Measurements from ENCODE around the gene CFD. TPM values are rescaled to one million over a fixed set of nuclear protein-coding genes. Genes with fewer than 3 reads are reported as not detected.

CFD gene
- total RNA-seq, 6 donors from 2014 or later, result 101 to 393 (median 259) TPM

GRCh38 chr19:861141-861755, 1.8 kb downstream of the CFD start:
- peak overlapping the region in 3 of 4 donors; percentile 39 to 57 (median 48) for H3K4me3 ChIP-seq
- no peaks in the 10 kb centered on the region for H3K36me3 ChIP-seq
- peaks cover 0 to 2% (median 0%) of the 10 kb centered on the region in 4 donors for H3K27me3 ChIP-seq
- no peak for ATAC-seq (ENCODE audit: low FRiP score in 2 of 2)
- TF ChIP-seq POLR2A (IDR thresholded peaks at IDR 0.05) (no peak), CTCF (IDR thresholded peaks at IDR 0.05) (no peak), POLR2AphosphoS5 (IDR thresholded peaks at IDR 0.05) (no peak), EP300 (IDR thresholded peaks at IDR 0.05) (no peak)
- H3K4me1 ChIP-seq, result peaks cover 23 to 56% (median 39%) of the 10 kb centered on the region in 4 donors
- DNase-seq, result no peak
- peak overlapping the region in 1 of 4 donors; percentile 83 for H3K27ac ChIP-seq
- 57 to 68% methylated on average over 10 to 32 of the region's 35 CpGs for WGBS, 2 donors
- H3K9me3 ChIP-seq, result no peaks in the 10 kb centered on the region

- peak; percentile 23 to 75 for ATAC-seq (ENCODE audit: low FRiP score in 2 of 2)
- WGBS, 2 donors, result 6 to 16% methylated on average over 17 to 37 of the region's 60 CpGs
- peak; percentile 61 to 93 for DNase-seq
Measured at GRCh38 chr19:861756-862580, 2.5 kb downstream of the CFD start.

GRCh38 chr19:862581-863314, 3.3 kb downstream of the CFD start:
- Histone ChIP-seq H3K27ac (peak overlapping the region in 2 of 4 donors; percentile 40 to 51), H3K4me3 (peak overlapping the region in 3 of 4 donors; percentile 23 to 41 (median 28)), H3K36me3 (peaks cover 0 to 7% (median 3%) of the 10 kb centered on the region in 4 donors), H3K27me3 (peaks cover 0 to 2% (median 0%) of the 10 kb centered on the region in 4 donors), H3K9me3 (no peaks in the 10 kb centered on the region), H3K4me1 (peaks cover 23 to 56% (median 39%) of the 10 kb centered on the region in 4 donors)
- 23 to 24% methylated on average over 25 to 28 of the region's 48 CpGs for WGBS, 2 donors
- ATAC-seq (ENCODE audit: low FRiP score in 2 of 2), result peak; percentile 32 to 66
- no peak for TF ChIP-seq POLR2AphosphoS5 (IDR thresholded peaks at IDR 0.05)
- TF ChIP-seq CTCF (IDR thresholded peaks at IDR 0.05), result peak in 1 of 6 experiments; percentile 9
- TF ChIP-seq POLR2A (IDR thresholded peaks at IDR 0.05), result no peak
- no peak for TF ChIP-seq EP300 (IDR thresholded peaks at IDR 0.05)
- peak; percentile 70 to 94 for DNase-seq

More at GRCh38 chr19:861756-862580, 2.5 kb downstream of the CFD start:
- Histone ChIP-seq H3K27ac (peak overlapping the region in 1 of 4 donors; percentile 51), H3K27me3 (peaks cover 0 to 2% (median 0%) of the 10 kb centered on the region in 4 donors), H3K4me3 (peak overlapping the region in 3 of 4 donors; percentile 23 to 57 (median 28)), H3K9me3 (no peaks in the 10 kb centered on the region), H3K36me3 (no peaks in the 10 kb centered on the region), H3K4me1 (peaks cover 23 to 56% (median 39%) of the 10 kb centered on the region in 4 donors)
- TF ChIP-seq CTCF (IDR thresholded peaks at IDR 0.05) (peak in 1 of 6 experiments; percentile 31), EP300 (IDR thresholded peaks at IDR 0.05) (no peak)

- peaks cover 0 to 2% (median 0%) of the 10 kb centered on the region in 4 donors for H3K27me3 ChIP-seq
- H3K27ac ChIP-seq, result peak overlapping the region in 2 of 4 donors; percentile 51 to 70
- peak overlapping the region in 3 of 4 donors; percentile 23 to 41 (median 28) for H3K4me3 ChIP-seq
- no peaks in the 10 kb centered on the region for H3K9me3 ChIP-seq
- H3K4me1 ChIP-seq, result peaks cover 23 to 56% (median 41%) of the 10 kb centered on the region in 4 donors
- ATAC-seq (ENCODE audit: low FRiP score in 2 of 2), result no peak
- DNase-seq, result no peak
- TF ChIP-seq EP300 (IDR thresholded peaks at IDR 0.05) (no peak), POLR2A (IDR thresholded peaks at IDR 0.05) (no peak), CTCF (IDR thresholded peaks at IDR 0.05) (no peak), POLR2AphosphoS5 (IDR thresholded peaks at IDR 0.05) (no peak)
- WGBS, 2 donors, result 77 to 85% methylated on average over 7 of the region's 7 CpGs
- H3K36me3 ChIP-seq, result peaks cover 0 to 12% (median 9%) of the 10 kb centered on the region in 4 donors
Measured at GRCh38 chr19:863315-863620, 3.8 kb downstream of the CFD start.
